Endothelial cell of umbilical vein (primary cell): Measurements from ENCODE around the gene PYGB. TPM values are rescaled to one million over a fixed set of nuclear protein-coding genes. Genes with fewer than 3 reads are reported as not detected.

Experiments
- BruUV-seq: library from RNA; stranded (reverse); fragments of 400-500 nt; replicated peaks from 2 replicates; lab custom pipeline; 2021; lab: Mats Ljungman, UMichigan
- CTCF ChIA-PET: fragments of 300-600, 350-600 bp; sonication (Branson Sonifier 250); formaldehyde crosslinking; loops from one replicate; lab custom pipeline; 2021; ENCODE audit warnings: antibody characterized with exemption, inconsistent platforms; lab: Charles Lee
- POLR2A ChIA-PET: fragments of 300-600, 350-600 bp; sonication (Branson Sonifier 250); formaldehyde crosslinking; loops from one replicate; lab custom pipeline; 2021; ENCODE audit warnings: antibody characterized with exemption, inconsistent platforms; lab: Charles Lee
- DNase-seq: peaks from one replicate; pipeline ENCODE4 v3.0.0-alpha.2; 2011; ENCODE audit warnings: low read depth, low spot score
- FAIRE-seq: peaks from 2 replicates; lab custom pipeline; 2011; peaks lifted over from hg19 to GRCh38; lab: Jason Lieb, UNC
- H2AFZ ChIP-seq: 2 replicates; pipeline ENCODE4 v1.6.0; 2012; ENCODE audit warnings: low read depth, low read length, control low read depth, inconsistent platforms
- H3K27ac ChIP-seq: 2 replicates; pipeline ENCODE4 v1.5.1; 2011; ENCODE audit warnings: low read depth, mild to moderate bottlenecking, control low read depth, low read length, moderate library complexity; ENCODE audit not compliant: insufficient read depth
- H3K27me3 ChIP-seq, 2 experiments: 2 replicates each; pipeline versions ENCODE4 v1.6.0 to v1.6.1; 2011; ENCODE audit warnings: low read length in 2 of 2, mixed read lengths in 1 of 2; ENCODE audit not compliant: control insufficient read depth in 2 of 2, insufficient read depth in 2 of 2
- H3K36me3 ChIP-seq, 2 experiments: 2 replicates in 1 of 2; 3 replicates in 1 of 2; pipeline ENCODE4 v1.5.1; 2011; ENCODE audit warnings: low read length in 2 of 2, mild to moderate bottlenecking in 1 of 2, moderate library complexity in 1 of 2; ENCODE audit not compliant: control insufficient read depth in 2 of 2, insufficient read depth in 2 of 2; ENCODE audit errors: extremely low read depth in 1 of 2
- H3K4me1 ChIP-seq: 3 replicates; pipeline ENCODE4 v1.5.1; 2011; ENCODE audit warnings: mild to moderate bottlenecking, low read length; ENCODE audit not compliant: control insufficient read depth, insufficient read depth; ENCODE audit errors: extremely low read depth
- H3K4me2 ChIP-seq: 2 replicates; pipeline ENCODE4 v1.6.1; 2011; ENCODE audit warnings: low read length, control low read depth, mixed read lengths; ENCODE audit not compliant: insufficient read depth
- H3K4me3 ChIP-seq, 3 experiments: fragments of 200-600 bp in 1 of 3; sonication (generic), shearing (Covaris generic) in 1 of 3; replicated peaks in 1 of 3; 2 replicates each; pipeline ENCODE4 v1.5.1; 2011 to 2016; ENCODE audit warnings: control low read depth in 3 of 3, low read length in 3 of 3, mild to moderate bottlenecking in 2 of 3, inconsistent platforms in 1 of 3, low read depth in 1 of 3, moderate library complexity in 1 of 3; ENCODE audit not compliant: insufficient read depth in 1 of 3
- H3K79me2 ChIP-seq: 2 replicates; pipeline ENCODE4 v1.6.0; 2012; ENCODE audit warnings: low read length, inconsistent platforms; ENCODE audit not compliant: control insufficient read depth, insufficient read depth
- H3K9ac ChIP-seq: replicated peaks from 2 replicates; pipeline ENCODE3; 2011; ENCODE audit warnings: low read length, control low read depth; ENCODE audit not compliant: insufficient read depth; ENCODE audit errors: extremely low read depth
- H3K9me1 ChIP-seq: replicated peaks from 3 replicates; pipeline ENCODE4 v1.6.0; 2011; ENCODE audit warnings: mild to moderate bottlenecking, low read length; ENCODE audit not compliant: control insufficient read depth, insufficient read depth; ENCODE audit errors: extremely low read depth
- H3K9me3 ChIP-seq: replicated peaks from 2 replicates; pipeline ENCODE4 v1.5.1; 2012; ENCODE audit warnings: low read length, inconsistent platforms; ENCODE audit not compliant: control insufficient read depth, insufficient read depth
- H4K20me1 ChIP-seq: replicated peaks from 2 replicates; pipeline ENCODE3; 2011; ENCODE audit warnings: mild to moderate bottlenecking, low read length; ENCODE audit not compliant: control insufficient read depth, insufficient read depth; ENCODE audit errors: extremely low read depth
- CTCF ChIP-seq, 2 donors: IDR thresholded peaks; 1 replicate in 1 of 2; 2 replicates in 1 of 2; pipeline ENCODE4 v1.5.1; 2011; ENCODE audit warnings: low read length in 2 of 2, mild to moderate bottlenecking in 2 of 2, moderate library complexity in 2 of 2, control low read depth in 1 of 2, inconsistent platforms in 1 of 2, low read depth in 1 of 2; ENCODE audit not compliant: insufficient read depth in 1 of 2; ENCODE audit errors: extremely low read depth in 1 of 2
- EZH2 ChIP-seq: IDR thresholded peaks from 2 replicates; pipeline ENCODE4 v1.6.1; 2012; ENCODE audit warnings: borderline replicate concordance, low read depth, mild to moderate bottlenecking, moderate library complexity, low read length, inconsistent platforms; ENCODE audit not compliant: severe bottlenecking
- FOS ChIP-seq: IDR thresholded peaks from 2 replicates; pipeline ENCODE4 v1.6.1; 2011; ENCODE audit warnings: mild to moderate bottlenecking, low read length, moderate library complexity, borderline replicate concordance; ENCODE audit not compliant: insufficient read depth
- GATA2 ChIP-seq: IDR thresholded peaks from 2 replicates; pipeline ENCODE4 v1.7.0; 2011; ENCODE audit warnings: low read depth, mild to moderate bottlenecking, moderate library complexity, mixed read lengths, low read length; ENCODE audit not compliant: insufficient read length, insufficient read depth
- JUN ChIP-seq: IDR thresholded peaks from 2 replicates; pipeline ENCODE4 v1.6.1; 2011; ENCODE audit warnings: borderline replicate concordance, low read depth; ENCODE audit not compliant: insufficient read length, insufficient read depth
- MAX ChIP-seq: IDR thresholded peaks from 2 replicates; pipeline ENCODE4 v1.6.1; 2011; ENCODE audit not compliant: insufficient read depth, insufficient read length
- MYC ChIP-seq: IDR thresholded peaks from one replicate; pipeline ENCODE4 v1.6.1; 2011; ENCODE audit warnings: mild to moderate bottlenecking, low read depth, low read length
- POLR2A ChIP-seq: IDR thresholded peaks from 2 replicates; pipeline ENCODE4 v1.6.1; 2012; ENCODE audit warnings: low read depth, mild to moderate bottlenecking, control low read depth, low read length
- POLR2AphosphoS5 ChIP-seq: IDR thresholded peaks from 2 replicates; pipeline ENCODE4 v1.6.1; 2012; ENCODE audit warnings: low read depth, mild to moderate bottlenecking, control low read depth, low read length, moderate library complexity; ENCODE audit not compliant: insufficient read depth
- dilution Hi-C: fragments of 300-500 bp; cut with MboI; formaldehyde crosslinking; loops from one replicate; pipeline ENCODE4 v1.15.0; 2019; ENCODE audit warnings: low sequenced_read_pairs; ENCODE audit not compliant: extremely low pct_ligation_motif_present
- intact Hi-C: fragments of 100-400 bp; cut with micrococcal nuclease; formaldehyde crosslinking; loops from one replicate; pipeline ENCODE4 v1.10.0; 2022
- polyA plus RNA-seq, 4 experiments: library from polyadenylated mRNA; depleted of rRNA in 3 of 4; stranded (reverse) in 3 of 4; unstranded in 1 of 4; fragments of >200 nt; gene quantifications; 2 replicates each; pipeline versions ENCODE4 v1.2.1 to v1.2.3, GENCODE V29; 2011 to 2012; ENCODE audit warnings: missing spikeins in 1 of 4
- total RNA-seq: library from RNA; stranded (reverse); gene quantifications from 2 replicates; pipeline ENCODE4 v1.2.3, GENCODE V29; 2021

Gene PYGB
- total and polyA plus RNA-seq, 2 donors (not counting 3 experiments of a cell fraction or from before 2014, with no cell fraction given) = 36.1 to 60.2 TPM

GRCh38 chr20:25206063-25206403, 41.9 kb upstream of the PYGB start:
- no peaks in the 10 kb centered on the region for H3K27me3 ChIP-seq
- POLR2A ChIA-PET = no interaction called here
- H3K4me1 ChIP-seq = no peaks in the 10 kb centered on the region
- H3K4me2 ChIP-seq = no peak overlapping the region
- CTCF ChIA-PET = no interaction called here
- BruUV-seq = no TSS peak
- DNase-seq = no peak
- no peaks in the 10 kb centered on the region for H3K9me3 ChIP-seq
- FAIRE-seq = no peak
- H3K79me2 ChIP-seq = peaks cover 12% of the 10 kb centered on the region
- no peak overlapping the region for H2AFZ ChIP-seq
- no peaks in the 10 kb centered on the region for H3K9me1 ChIP-seq
- no peak overlapping the region for H3K4me3 ChIP-seq
- no peaks in the 10 kb centered on the region for H4K20me1 ChIP-seq
- no peak overlapping the region for H3K27ac ChIP-seq
- H3K36me3 ChIP-seq = no peaks in the 10 kb centered on the region
- dilution Hi-C loops = no loop called here
- TF ChIP-seq JUN (no peak), POLR2AphosphoS5 (no peak), EZH2 (no peak), GATA2 (no peak), MAX (no peak), MYC (no peak)
- H3K9ac ChIP-seq = no peak overlapping the region
- intact Hi-C loops = no loop called here

GRCh38 chr20:25206548-25206947, 41.3 kb upstream of the PYGB start:
- peaks cover 9% of the 10 kb centered on the region for H3K79me2 ChIP-seq
- H3K27ac ChIP-seq = no peak overlapping the region
- no peaks in the 10 kb centered on the region for H3K27me3 ChIP-seq
- no peaks in the 10 kb centered on the region for H3K4me1 ChIP-seq
- BruUV-seq = no TSS peak
- dilution Hi-C loops (no loop called here), intact Hi-C loops (no loop called here)
- H3K36me3 ChIP-seq = no peaks in the 10 kb centered on the region
- no peak for FAIRE-seq
- POLR2A ChIA-PET = no interaction called here
- DNase-seq = no peak
- TF ChIP-seq GATA2 (no peak), POLR2AphosphoS5 (no peak), MYC (no peak), MAX (no peak), CTCF (IDR thresholded peaks at IDR 0.05; ENCODE audit: extremely low read depth in 1 of 2, insufficient read depth in 1 of 2, low read depth in 1 of 2, low read length in 2 of 2) (no peak), FOS (no peak), POLR2A (no peak), EZH2 (no peak), JUN (no peak)
- no peaks in the 10 kb centered on the region for H3K9me3 ChIP-seq
- H3K4me3 ChIP-seq = no peak overlapping the region
- no peak overlapping the region for H2AFZ ChIP-seq
- CTCF ChIA-PET = no interaction called here
- no peaks in the 10 kb centered on the region for H4K20me1 ChIP-seq
- no peaks in the 10 kb centered on the region for H3K9me1 ChIP-seq
- H3K9ac ChIP-seq = no peak overlapping the region
- H3K4me2 ChIP-seq = no peak overlapping the region
